Measurements from ENCODE around the gene ALOX12B. TPM values are rescaled to one million over a fixed set of nuclear protein-coding genes. Genes with fewer than 3 reads are reported as not detected.

Gene ALOX12B
- total and polyA plus RNA-seq, 2 of the 13 experiments (the other 11 are each of a cell fraction or from before 2014, with no cell fraction given), result 0.13 TPM; not detected in 1

DNA sequence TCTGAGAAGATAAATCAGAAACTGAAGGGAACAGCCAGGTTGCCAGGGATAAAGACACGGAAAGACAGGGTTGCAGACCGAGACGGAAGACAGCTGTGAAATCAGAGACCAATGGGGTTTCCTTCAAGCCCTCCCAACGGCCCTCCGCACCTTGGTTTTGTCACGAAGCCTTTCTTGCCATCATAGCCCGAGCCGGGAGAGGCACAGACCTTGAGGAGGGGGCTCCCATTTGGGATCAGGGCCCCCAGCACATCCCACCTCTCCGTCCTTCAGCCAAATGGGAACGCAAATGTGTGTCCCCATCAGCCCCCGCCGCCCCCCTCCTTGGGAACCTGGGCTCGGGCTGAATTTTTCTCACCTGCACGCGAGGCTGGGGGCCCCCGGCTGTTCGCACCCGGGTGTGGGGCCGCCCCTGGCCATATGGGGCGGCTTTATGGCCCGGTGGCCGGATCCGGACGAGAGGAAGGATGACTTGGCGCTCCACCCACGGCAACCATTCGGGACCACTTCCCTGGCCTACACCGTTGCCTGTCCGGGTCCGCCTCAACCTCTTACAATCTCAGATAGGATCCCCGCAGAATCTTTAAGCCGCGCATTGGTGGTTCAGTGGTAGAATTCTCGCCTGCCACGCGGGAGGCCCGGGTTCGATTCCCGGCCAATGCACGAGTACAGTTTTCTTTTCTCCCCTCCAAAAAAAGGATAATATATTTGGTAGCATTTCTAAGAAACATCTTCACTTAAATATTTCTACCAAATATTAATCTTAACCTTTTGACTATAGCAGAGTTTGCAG, 37.8 kb upstream of the ALOX12B start (continued):
- TF ChIP-seq KLF16 (CRISPR knock-in tag; IDR thresholded peaks at IDR 0.05), result peak in 1 of 2 experiments; percentile 70; a peak in 1 of 4 replicates
- TF ChIP-seq NAIF1 (CRISPR knock-in tag; IDR thresholded peaks at IDR 0.05; ENCODE audit: borderline replicate concordance), result 0 out of 2 replicates have a peak, but pooled peaks have one; percentile 37
- peak; percentile 31 for TF ChIP-seq TBL1XR1 (IDR thresholded peaks at IDR 0.05; ENCODE audit: borderline replicate concordance, low read length, partially characterized antibody)
- no peak for TF ChIP-seq MTF1 (CRISPR knock-in tag; IDR thresholded peaks at IDR 0.05)
- 0 out of 2 replicates have a peak, but pooled peaks have one; percentile 60 for TF ChIP-seq ZSCAN9 (CRISPR knock-in tag; IDR thresholded peaks at IDR 0.05; ENCODE audit: borderline replicate concordance)
- TF ChIP-seq SATB2 (CRISPR knock-in tag; IDR thresholded peaks at IDR 0.05), result no peak
- TF ChIP-seq HMGXB4 (CRISPR knock-in tag; IDR thresholded peaks at IDR 0.05; ENCODE audit: borderline replicate concordance in 1 of 2, low read depth in 1 of 2), result peak; percentile 96 to 99
- TF ChIP-seq ZC3H13 (CRISPR knock-in tag; IDR thresholded peaks at IDR 0.05), result no peak
- no peak for TF ChIP-seq NKX3-1 (CRISPR knock-in tag; IDR thresholded peaks at IDR 0.05)
- no peak for TF ChIP-seq ZNF382 (CRISPR knock-in tag; IDR thresholded peaks at IDR 0.05; ENCODE audit: borderline replicate concordance)
- TF ChIP-seq GFI1 (CRISPR knock-in tag; IDR thresholded peaks at IDR 0.05; ENCODE audit: borderline replicate concordance), result no peak
- TF ChIP-seq, protein P1, sequence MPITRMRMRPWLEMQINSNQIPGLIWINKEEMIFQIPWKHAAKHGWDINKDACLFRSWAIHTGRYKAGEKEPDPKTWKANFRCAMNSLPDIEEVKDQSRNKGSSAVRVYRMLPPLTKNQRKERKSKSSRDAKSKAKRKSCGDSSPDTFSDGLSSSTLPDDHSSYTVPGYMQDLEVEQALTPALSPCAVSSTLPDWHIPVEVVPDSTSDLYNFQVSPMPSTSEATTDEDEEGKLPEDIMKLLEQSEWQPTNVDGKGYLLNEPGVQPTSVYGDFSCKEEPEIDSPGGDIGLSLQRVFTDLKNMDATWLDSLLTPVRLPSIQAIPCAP (CRISPR knock-in tag; IDR thresholded peaks at IDR 0.05; ENCODE audit: low read depth), result no peak
- TF ChIP-seq ZNF235 (CRISPR knock-in tag; IDR thresholded peaks at IDR 0.05; ENCODE audit: borderline replicate concordance), result no peak
- TF ChIP-seq ZGPAT (CRISPR knock-in tag; IDR thresholded peaks at IDR 0.05), result peak; percentile 83
- TF ChIP-seq ZNF709 (CRISPR knock-in tag; IDR thresholded peaks at IDR 0.05), result 0 out of 2 replicates have a peak, but pooled peaks have one; percentile 32
- TF ChIP-seq ZNF101 (CRISPR knock-in tag; IDR thresholded peaks at IDR 0.05; ENCODE audit: borderline replicate concordance, low read depth), result no peak
- TF ChIP-seq DMTF1 (CRISPR knock-in tag; IDR thresholded peaks at IDR 0.05), result no peak
- TF ChIP-seq PHF20 (CRISPR knock-in tag; IDR thresholded peaks at IDR 0.05), result no peak
- TF ChIP-seq BCL6 (CRISPR knock-in tag; IDR thresholded peaks at IDR 0.05), result peak; percentile 43; the same call in 1 of the 2 replicates
- TF ChIP-seq FOSL1 (CRISPR knock-in tag; IDR thresholded peaks at IDR 0.05; ENCODE audit: borderline replicate concordance), result no peak
- no peak for TF ChIP-seq POLR2A (IDR thresholded peaks at IDR 0.05; ENCODE audit: insufficient read depth in 1 of 2, low read depth in 2 of 2, low read length in 2 of 2)
- no peak for TF ChIP-seq CREM (IDR thresholded peaks at IDR 0.05)
- no peak for TF ChIP-seq CREM (CRISPR knock-in tag; IDR thresholded peaks at IDR 0.05)
- peak; percentile 51; the same call in 1 of the 2 replicates for TF ChIP-seq ZNF317 (CRISPR knock-in tag; IDR thresholded peaks at IDR 0.05)
- TF ChIP-seq TEAD2 (CRISPR knock-in tag; IDR thresholded peaks at IDR 0.05), result no peak

Measured in HepG2 (cell line).